Right atrium auricular region (tissue), 2 donors: ENCODE data around the gene CCDC158. TPM values are rescaled to one million over a fixed set of nuclear protein-coding genes. Genes with fewer than 3 reads are reported as not detected.
"Not testable (repeated sequence)": the region's sequence is repeated elsewhere in the genome, so short reads cannot be mapped to it uniquely, and the experiment has no call there.

Experiments
- DNase-seq: peaks from one replicate; pipeline ENCODE4 v3.0.0-alpha.2; 2019; ENCODE audit warnings: low spot score
- H3K27ac ChIP-seq, 2 donors: fragments of 200-600 bp; sonication (generic); 1 replicate in 1 of 2; 2 replicates in 1 of 2; pipeline ENCODE4 v1.5.1; 2016 to 2019
- H3K27me3 ChIP-seq, 2 donors: fragments of 200-600 bp; sonication (generic); one replicate each; pipeline versions ENCODE4 v1.5.1 to v1.6.0; 2017 to 2019
- H3K36me3 ChIP-seq: fragments of 200-600 bp; sonication (generic); one replicate; pipeline ENCODE4 v1.5.1; 2016
- H3K4me1 ChIP-seq, 2 donors: fragments of 200-600 bp; sonication (generic); one replicate each; pipeline versions ENCODE4 v1.5.1 to v1.6.0; 2017 to 2019
- H3K4me3 ChIP-seq, 2 donors: fragments of 200-600 bp; sonication (generic); 1 replicate in 1 of 2; 2 replicates in 1 of 2; pipeline ENCODE4 v1.5.1; 2017 to 2019; ENCODE audit warnings: mild to moderate bottlenecking in 1 of 2, moderate library complexity in 1 of 2
- H3K9me3 ChIP-seq, 2 donors: fragments of 200-600 bp; sonication (generic); one replicate each; pipeline ENCODE4 v1.5.1; 2019
- CTCF ChIP-seq, 2 donors: fragments of 200-600 bp; sonication (generic); IDR thresholded peaks; one replicate each; pipeline ENCODE4 v1.5.1; 2019; ENCODE audit warnings: antibody characterized with exemption in 2 of 2
- total RNA-seq, 2 donors: library from RNA; depleted of rRNA; stranded (reverse); fragments of >200 nt; gene quantifications; one replicate each; pipeline ENCODE4 v1.1.0, GENCODE V29; 2016

The CCDC158 gene
- total RNA-seq, 2 donors from 2014 or later: 0.19 to 0.79 TPM

GRCh38 chr4:76293772-76294171, 127.2 kb downstream of the CCDC158 start:
- peak overlapping the region in 1 of 2 donors; percentile 17 for H3K27ac ChIP-seq
- no peak for TF ChIP-seq CTCF (IDR thresholded peaks at IDR 0.05)
- H3K9me3 ChIP-seq: no peaks in the 10 kb centered on the region
- no peaks in the 10 kb centered on the region for H3K27me3 ChIP-seq
- H3K4me1 ChIP-seq: no peaks in the 10 kb centered on the region
- DNase-seq: no peak
- H3K4me3 ChIP-seq: no peak overlapping the region
- no peaks in the 10 kb centered on the region for H3K36me3 ChIP-seq

GRCh38 chr4:76292730-76293129, 128.2 kb downstream of the CCDC158 start:
- Histone ChIP-seq H3K36me3 (no peaks in the 10 kb centered on the region), H3K27me3 (no peaks in the 10 kb centered on the region), H3K4me1 (no peaks in the 10 kb centered on the region), H3K4me3 (no peak overlapping the region), H3K27ac (no peak overlapping the region), H3K9me3 (no peaks in the 10 kb centered on the region)
- no peak for DNase-seq
- TF ChIP-seq CTCF (IDR thresholded peaks at IDR 0.05): no peak

GRCh38 chr4:76287811-76288210, 133.1 kb downstream of the CCDC158 start:
- H3K27me3 ChIP-seq, H3K4me3 ChIP-seq, DNase-seq, H3K9me3 ChIP-seq, H3K27ac ChIP-seq, H3K4me1 ChIP-seq, H3K36me3 ChIP-seq: not testable (repeated sequence)

GRCh38 chr4:76283900-76284299, 137.0 kb downstream of the CCDC158 start:
- H3K27ac ChIP-seq: no peak overlapping the region
- H3K9me3 ChIP-seq: peaks cover 0 to 3% of the 10 kb centered on the region in 2 donors
- no peak for DNase-seq
- H3K27me3 ChIP-seq: no peaks in the 10 kb centered on the region
- H3K36me3 ChIP-seq: no peaks in the 10 kb centered on the region
- peaks cover 0 to 10% of the 10 kb centered on the region in 2 donors for H3K4me1 ChIP-seq
- no peak overlapping the region for H3K4me3 ChIP-seq
- TF ChIP-seq CTCF (IDR thresholded peaks at IDR 0.05): no peak

- H3K36me3 ChIP-seq: no peaks in the 10 kb centered on the region
- H3K9me3 ChIP-seq: peaks cover 0 to 3% of the 10 kb centered on the region in 2 donors
- no peak for TF ChIP-seq CTCF (IDR thresholded peaks at IDR 0.05)
- no peak for DNase-seq
- no peaks in the 10 kb centered on the region for H3K27me3 ChIP-seq
- no peak overlapping the region for H3K27ac ChIP-seq
- peaks cover 0 to 10% of the 10 kb centered on the region in 2 donors for H3K4me1 ChIP-seq
- no peak overlapping the region for H3K4me3 ChIP-seq
These were observed 137.8 kb downstream of the CCDC158 start for GRCh38 chr4:76282941-76283689.

- H3K4me1 ChIP-seq: not testable (repeated sequence)
These were observed 139.3 kb downstream of the CCDC158 start for GRCh38 chr4:76281594-76281993.

More at GRCh38 chr4:76281594-76281993, 139.3 kb downstream of the CCDC158 start:
- not testable (repeated sequence) for H3K27ac ChIP-seq, H3K27me3 ChIP-seq, DNase-seq, H3K4me3 ChIP-seq, H3K36me3 ChIP-seq, H3K9me3 ChIP-seq
